GM12872 (cell line): ENCODE measurements around the gene PGBD4.

Experiments used
- TF ChIP-seq, protein P1 (sequence below): IDR thresholded peaks from 3 replicates; pipeline ENCODE4 v1.5.1; 2011; ENCODE audit warnings: low read depth, mild to moderate bottlenecking, low read length, moderate library complexity; ENCODE audit not compliant: insufficient read depth

Gene PGBD4

DNA sequence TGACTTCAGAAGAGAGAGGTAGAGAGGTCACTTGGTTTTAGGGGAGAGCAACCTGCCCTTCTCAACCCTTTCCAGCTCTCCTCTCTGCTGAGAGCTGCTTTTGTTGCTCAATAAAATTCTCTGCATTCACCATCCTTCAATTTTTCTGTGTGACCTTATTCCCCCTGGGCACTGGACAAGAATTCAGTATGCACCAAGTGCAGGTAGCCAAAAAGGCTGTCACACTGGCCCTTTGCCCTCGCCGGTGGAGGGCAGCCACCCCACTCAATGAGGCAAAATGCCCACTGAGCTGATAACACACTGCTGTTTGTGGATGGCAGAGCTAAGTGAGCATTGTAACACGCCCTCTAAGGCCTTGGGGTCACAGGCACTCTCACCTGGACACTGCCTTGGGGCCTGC is 12.9 kb downstream of the PGBD4 start:
- TF ChIP-seq, protein P1, sequence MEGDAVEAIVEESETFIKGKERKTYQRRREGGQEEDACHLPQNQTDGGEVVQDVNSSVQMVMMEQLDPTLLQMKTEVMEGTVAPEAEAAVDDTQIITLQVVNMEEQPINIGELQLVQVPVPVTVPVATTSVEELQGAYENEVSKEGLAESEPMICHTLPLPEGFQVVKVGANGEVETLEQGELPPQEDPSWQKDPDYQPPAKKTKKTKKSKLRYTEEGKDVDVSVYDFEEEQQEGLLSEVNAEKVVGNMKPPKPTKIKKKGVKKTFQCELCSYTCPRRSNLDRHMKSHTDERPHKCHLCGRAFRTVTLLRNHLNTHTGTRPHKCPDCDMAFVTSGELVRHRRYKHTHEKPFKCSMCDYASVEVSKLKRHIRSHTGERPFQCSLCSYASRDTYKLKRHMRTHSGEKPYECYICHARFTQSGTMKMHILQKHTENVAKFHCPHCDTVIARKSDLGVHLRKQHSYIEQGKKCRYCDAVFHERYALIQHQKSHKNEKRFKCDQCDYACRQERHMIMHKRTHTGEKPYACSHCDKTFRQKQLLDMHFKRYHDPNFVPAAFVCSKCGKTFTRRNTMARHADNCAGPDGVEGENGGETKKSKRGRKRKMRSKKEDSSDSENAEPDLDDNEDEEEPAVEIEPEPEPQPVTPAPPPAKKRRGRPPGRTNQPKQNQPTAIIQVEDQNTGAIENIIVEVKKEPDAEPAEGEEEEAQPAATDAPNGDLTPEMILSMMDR: no peak

DNA sequence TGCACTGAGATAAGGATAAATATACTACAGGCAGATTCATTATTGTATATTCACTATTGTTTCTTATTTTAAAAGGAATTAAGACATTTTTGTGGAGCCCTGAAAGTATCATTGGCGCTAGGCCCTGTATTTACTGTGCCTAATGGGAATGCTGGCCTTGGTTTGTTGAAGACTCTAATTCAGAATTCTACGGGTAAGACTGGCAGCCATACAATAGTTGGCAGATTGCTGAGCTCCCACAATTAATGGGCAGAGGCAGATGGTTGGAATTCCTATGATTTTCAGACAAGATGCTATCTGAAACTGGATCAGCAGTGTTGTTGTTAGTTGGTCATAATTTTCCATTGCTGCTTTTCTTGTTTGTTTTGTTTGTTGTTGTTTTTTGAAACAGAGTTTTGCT is 14.7 kb downstream of the PGBD4 start:
- TF ChIP-seq, protein P1: no peak

DNA sequence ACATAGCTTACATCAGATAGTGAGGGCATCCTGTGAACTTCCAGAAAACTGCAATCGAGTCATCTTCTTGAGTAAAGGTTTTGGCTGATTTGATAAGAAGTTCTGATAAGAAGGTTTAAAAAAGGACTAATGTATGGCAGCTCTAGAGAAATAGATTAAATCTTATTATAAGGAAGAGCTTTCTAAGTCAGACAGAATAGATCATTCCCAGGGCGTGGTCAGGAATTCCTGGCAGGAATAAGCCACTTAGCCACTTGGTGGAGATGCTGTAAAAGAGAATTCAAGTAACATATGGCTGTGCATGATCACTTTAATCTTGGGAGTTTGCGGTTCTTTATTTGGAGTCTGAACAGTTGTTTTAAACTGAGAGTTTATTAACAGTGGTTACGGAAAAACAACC is 17.4 kb downstream of the PGBD4 start:
- TF ChIP-seq, protein P1: no peak

DNA sequence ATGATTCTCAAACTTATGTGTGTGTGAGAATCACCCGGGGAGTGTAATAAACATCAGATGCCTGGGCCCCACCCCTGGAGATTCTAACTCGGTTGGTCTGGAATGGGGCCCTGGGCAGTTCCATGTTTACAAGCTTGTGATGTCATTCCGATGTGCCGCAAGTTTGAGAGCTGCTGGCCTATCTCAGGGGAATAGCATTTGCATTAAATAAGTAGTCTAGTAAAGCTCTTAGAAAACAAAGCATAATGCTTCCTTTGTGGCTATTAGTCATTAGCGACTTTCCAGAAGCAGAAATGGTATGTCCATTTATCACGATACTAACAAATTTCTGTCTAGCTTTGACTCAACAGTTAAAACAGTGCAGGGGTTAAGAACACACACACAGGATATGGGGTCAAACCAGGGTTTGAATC is 20.9 kb downstream of the PGBD4 start:
- TF ChIP-seq, protein P1: no peak

DNA sequence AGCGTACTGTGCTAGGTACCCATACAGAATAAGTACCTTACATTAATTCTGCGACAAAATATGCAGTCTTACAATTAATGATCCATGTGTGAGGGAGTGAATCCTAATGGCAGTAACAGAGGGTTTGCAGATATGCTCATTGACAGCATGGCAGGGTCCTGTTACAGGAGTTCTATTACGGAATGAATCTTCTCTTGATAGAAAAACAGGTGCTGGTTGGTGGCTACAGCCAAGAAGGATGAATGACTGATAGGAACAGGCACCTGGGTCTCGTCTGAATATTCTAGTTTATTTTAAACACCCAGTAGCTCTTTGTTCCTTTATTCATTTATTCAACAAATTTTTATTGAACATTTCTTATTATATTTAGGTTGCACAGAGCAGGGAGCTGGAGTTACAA is 22.8 kb downstream of the PGBD4 start:
- TF ChIP-seq, protein P1: no peak

DNA sequence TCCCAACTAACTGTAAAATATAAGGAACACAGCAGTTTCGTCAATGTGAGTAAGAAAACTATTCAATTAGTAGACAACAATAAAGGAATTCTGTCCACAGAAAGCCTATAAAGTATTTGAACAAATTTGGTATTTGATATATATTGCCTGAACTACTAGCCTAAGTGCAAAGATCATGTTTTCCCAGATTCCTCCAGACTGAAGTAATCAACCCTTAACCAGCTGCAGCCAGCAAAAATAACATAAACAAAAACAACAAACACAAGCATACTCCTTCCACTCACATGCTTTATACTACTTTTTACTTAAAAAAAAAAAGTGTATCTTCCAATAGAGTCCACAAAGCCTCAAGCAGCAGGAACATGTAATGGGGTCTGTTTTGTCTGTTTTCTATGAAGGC is 24.1 kb downstream of the PGBD4 start:
- TF ChIP-seq, protein P1: no peak

DNA sequence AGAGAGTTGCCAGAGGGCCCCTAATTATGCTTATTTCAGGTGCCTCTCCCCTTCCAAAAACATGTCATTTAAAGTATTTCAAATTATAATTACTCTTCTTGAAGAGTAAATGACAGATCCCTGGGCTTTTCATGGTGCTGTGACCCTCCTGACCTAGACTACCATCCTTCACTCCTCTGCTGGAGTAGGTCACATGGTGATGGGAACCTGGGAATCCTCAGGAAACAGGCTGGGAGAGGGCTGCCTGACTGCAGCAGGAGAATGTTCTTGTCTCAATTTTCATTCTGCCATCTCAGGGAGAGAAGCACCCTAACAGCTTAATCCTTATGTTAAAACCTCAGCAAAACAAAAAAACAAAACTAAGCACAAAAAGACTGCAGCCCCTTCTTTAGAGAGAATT is 24.6 kb downstream of the PGBD4 start:
- TF ChIP-seq, protein P1: no peak

DNA sequence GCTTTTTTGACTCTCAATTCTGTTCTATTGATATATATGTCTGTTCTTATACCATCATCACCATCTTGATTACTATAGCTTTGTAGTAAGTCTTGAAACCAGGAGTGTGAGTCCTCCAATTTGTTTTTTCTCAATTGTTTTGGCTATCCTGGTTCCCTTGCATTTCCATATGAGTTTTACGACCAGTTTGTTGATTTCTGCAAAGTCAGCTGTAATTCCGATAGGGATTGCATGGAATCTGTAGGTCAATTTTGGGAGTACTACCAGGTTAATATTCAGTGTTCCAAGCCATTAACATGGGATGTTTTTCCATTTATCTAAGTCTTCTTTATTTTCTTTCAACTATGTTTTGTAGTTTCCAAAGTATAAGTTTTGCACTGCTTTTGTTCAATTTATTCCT is 27.0 kb downstream of the PGBD4 start:
- TF ChIP-seq, protein P1: no peak
